DND-41 (cell line): ENCODE results near the gene RNGTT.

Experiments used
- EZH2 ChIP-seq: IDR thresholded peaks from 3 replicates; pipeline ENCODE4 v1.6.1; 2012; ENCODE audit warnings: borderline replicate concordance, low read depth, mild to moderate bottlenecking, moderate library complexity, low read length, inconsistent platforms; ENCODE audit not compliant: severe bottlenecking
- TF ChIP-seq, protein P1 (sequence below): IDR thresholded peaks from 2 replicates; pipeline ENCODE4 v1.5.1; 2012; ENCODE audit warnings: borderline replicate concordance, low read length, moderate library complexity, mild to moderate bottlenecking; ENCODE audit not compliant: poor library complexity, severe bottlenecking; ENCODE audit errors: extremely low read depth

DNA sequence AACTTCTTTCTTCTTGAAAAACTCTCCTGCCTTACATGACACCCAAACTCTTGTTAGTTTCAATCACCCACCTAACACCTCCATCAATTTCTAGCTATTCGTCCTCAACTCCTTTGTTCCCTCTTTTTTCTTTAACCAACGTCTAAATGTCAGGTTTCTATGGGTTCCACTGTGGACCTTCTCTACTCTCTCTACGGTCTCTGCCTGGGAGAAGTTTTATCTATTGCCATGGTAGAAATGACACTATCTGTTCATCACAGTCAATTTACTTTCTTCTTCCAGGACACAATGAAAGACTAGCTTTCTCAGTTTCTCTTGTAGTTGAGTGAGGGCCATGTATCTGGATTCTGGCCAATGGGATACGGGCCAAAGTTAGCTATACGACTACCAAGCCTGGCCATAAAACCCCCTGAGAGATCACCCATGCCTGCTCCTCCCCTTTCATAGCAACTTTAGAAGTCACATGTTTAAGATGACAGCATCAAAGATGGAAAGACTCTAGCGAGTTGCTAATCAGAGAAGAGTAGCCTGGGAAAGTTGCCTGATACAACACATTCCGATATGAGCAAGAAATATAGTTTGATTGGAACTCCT lies 17.9 kb downstream of the RNGTT start:
- TF ChIP-seq, protein P1, sequence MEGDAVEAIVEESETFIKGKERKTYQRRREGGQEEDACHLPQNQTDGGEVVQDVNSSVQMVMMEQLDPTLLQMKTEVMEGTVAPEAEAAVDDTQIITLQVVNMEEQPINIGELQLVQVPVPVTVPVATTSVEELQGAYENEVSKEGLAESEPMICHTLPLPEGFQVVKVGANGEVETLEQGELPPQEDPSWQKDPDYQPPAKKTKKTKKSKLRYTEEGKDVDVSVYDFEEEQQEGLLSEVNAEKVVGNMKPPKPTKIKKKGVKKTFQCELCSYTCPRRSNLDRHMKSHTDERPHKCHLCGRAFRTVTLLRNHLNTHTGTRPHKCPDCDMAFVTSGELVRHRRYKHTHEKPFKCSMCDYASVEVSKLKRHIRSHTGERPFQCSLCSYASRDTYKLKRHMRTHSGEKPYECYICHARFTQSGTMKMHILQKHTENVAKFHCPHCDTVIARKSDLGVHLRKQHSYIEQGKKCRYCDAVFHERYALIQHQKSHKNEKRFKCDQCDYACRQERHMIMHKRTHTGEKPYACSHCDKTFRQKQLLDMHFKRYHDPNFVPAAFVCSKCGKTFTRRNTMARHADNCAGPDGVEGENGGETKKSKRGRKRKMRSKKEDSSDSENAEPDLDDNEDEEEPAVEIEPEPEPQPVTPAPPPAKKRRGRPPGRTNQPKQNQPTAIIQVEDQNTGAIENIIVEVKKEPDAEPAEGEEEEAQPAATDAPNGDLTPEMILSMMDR: no peak
- TF ChIP-seq EZH2: no peak
